ENCODE data around the gene SLC5A4. TPM values are rescaled to one million over a fixed set of nuclear protein-coding genes. Genes with fewer than 3 reads are reported as not detected.

SLC5A4 gene
- total RNA-seq, 1 experiment from 2014 or later, result not detected

DNA sequence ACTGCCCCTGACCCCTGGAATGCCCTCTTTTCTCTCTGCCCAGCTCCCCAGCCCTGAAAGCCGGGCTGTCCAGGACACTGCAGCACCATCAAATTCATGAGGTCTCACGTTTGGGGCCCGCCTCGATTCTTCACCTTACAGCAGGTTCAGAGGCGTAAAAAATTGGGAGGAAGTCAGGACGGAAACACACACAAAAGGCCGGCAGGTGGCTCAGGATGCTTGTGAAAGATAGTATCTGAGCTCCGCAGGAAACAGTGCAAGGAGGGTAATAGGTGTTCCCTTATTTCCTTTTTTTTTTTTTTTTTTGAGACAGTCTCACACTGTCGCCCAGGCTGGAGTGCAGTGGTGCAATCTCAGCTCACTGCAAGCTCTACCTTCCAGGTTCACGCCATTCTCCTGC, 54.4 kb downstream of the SLC5A4 start:
- DNase-seq (ENCODE audit: low read depth, low spot score), result no peak
- TF ChIP-seq TCF7L2 (IDR thresholded peaks at IDR 0.05; ENCODE audit: low read depth, low read length), result no peak
- no peak for TF ChIP-seq SIN3A (IDR thresholded peaks at IDR 0.05; ENCODE audit: borderline replicate concordance, insufficient read depth, low read depth, low read length)
- TF ChIP-seq, protein P1, sequence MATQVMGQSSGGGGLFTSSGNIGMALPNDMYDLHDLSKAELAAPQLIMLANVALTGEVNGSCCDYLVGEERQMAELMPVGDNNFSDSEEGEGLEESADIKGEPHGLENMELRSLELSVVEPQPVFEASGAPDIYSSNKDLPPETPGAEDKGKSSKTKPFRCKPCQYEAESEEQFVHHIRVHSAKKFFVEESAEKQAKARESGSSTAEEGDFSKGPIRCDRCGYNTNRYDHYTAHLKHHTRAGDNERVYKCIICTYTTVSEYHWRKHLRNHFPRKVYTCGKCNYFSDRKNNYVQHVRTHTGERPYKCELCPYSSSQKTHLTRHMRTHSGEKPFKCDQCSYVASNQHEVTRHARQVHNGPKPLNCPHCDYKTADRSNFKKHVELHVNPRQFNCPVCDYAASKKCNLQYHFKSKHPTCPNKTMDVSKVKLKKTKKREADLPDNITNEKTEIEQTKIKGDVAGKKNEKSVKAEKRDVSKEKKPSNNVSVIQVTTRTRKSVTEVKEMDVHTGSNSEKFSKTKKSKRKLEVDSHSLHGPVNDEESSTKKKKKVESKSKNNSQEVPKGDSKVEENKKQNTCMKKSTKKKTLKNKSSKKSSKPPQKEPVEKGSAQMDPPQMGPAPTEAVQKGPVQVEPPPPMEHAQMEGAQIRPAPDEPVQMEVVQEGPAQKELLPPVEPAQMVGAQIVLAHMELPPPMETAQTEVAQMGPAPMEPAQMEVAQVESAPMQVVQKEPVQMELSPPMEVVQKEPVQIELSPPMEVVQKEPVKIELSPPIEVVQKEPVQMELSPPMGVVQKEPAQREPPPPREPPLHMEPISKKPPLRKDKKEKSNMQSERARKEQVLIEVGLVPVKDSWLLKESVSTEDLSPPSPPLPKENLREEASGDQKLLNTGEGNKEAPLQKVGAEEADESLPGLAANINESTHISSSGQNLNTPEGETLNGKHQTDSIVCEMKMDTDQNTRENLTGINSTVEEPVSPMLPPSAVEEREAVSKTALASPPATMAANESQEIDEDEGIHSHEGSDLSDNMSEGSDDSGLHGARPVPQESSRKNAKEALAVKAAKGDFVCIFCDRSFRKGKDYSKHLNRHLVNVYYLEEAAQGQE (IDR thresholded peaks at IDR 0.05; ENCODE audit: insufficient read depth in 1 of 2, low read depth in 2 of 2, low read length in 1 of 2), result no peak
- TF ChIP-seq POLR2AphosphoS5 (IDR thresholded peaks at IDR 0.05; ENCODE audit: low read depth, low read length), result no peak
- no peak for TF ChIP-seq CTCF (IDR thresholded peaks at IDR 0.05)
- ChIA-PET CTCF (interaction anchor here (0.6 to 0.8 kb wide), 2 partner anchors 65 to 346 kb away, joined by 7 to 8 read pairs; no protein-coding TSS in a partner anchor), POLR2A (no interaction called here)
- Histone ChIP-seq H3K4me3 (ENCODE audit: low read depth in 2 of 2, low read length in 2 of 2) (no peak overlapping the region), H3K27ac (ENCODE audit: low read length) (no peak overlapping the region), H3K36me3 (ENCODE audit: control insufficient read depth, insufficient read depth, low read length) (no peaks in the 10 kb centered on the region; the same call in 1 of the 2 replicates), H3K27me3 (ENCODE audit: control insufficient read depth, insufficient read depth, low read length) (no peaks in the 10 kb centered on the region), H3K9me3 (ENCODE audit: control insufficient read depth, insufficient read depth, low read depth, low read length) (no peaks in the 10 kb centered on the region), H3K4me1 (ENCODE audit: control insufficient read depth, insufficient read depth, low read length) (no peaks in the 10 kb centered on the region)
- in situ Hi-C loops (cut with HindIII; ENCODE audit: low pct_unique_long_range_greater_than_20kb, low sequenced_read_pairs), result no loop called here
- ATAC-seq, result no peak
- intact Hi-C loops (cut with micrococcal nuclease; ENCODE audit: unreplicated experiment), result no loop called here
- BruUV-seq (replicated peaks), result no TSS peak

GRCh38 chr22:32199961-32200360, 55.2 kb downstream of the SLC5A4 start:
- CTCF ChIA-PET, result interaction anchor here (0.6 to 0.8 kb wide), 2 partner anchors 65 to 345 kb away, joined by 7 to 8 read pairs; no protein-coding TSS in a partner anchor
- ATAC-seq (no peak), DNase-seq (ENCODE audit: low read depth, low spot score) (no peak)
- intact Hi-C loops (cut with micrococcal nuclease; ENCODE audit: unreplicated experiment) (no loop called here), in situ Hi-C loops (cut with HindIII; ENCODE audit: low pct_unique_long_range_greater_than_20kb, low sequenced_read_pairs) (no loop called here)
- Histone ChIP-seq H3K27ac (ENCODE audit: low read length) (no peak overlapping the region), H3K36me3 (ENCODE audit: control insufficient read depth, insufficient read depth, low read length) (no peaks in the 10 kb centered on the region), H3K9me3 (ENCODE audit: control insufficient read depth, insufficient read depth, low read depth, low read length) (no peaks in the 10 kb centered on the region), H3K27me3 (ENCODE audit: control insufficient read depth, insufficient read depth, low read length) (no peaks in the 10 kb centered on the region), H3K4me1 (ENCODE audit: control insufficient read depth, insufficient read depth, low read length) (no peaks in the 10 kb centered on the region), H3K4me3 (ENCODE audit: low read depth in 2 of 2, low read length in 2 of 2) (no peak overlapping the region)
- BruUV-seq (replicated peaks), result no TSS peak
- TF ChIP-seq CTCF (IDR thresholded peaks at IDR 0.05) (no peak), TCF7L2 (IDR thresholded peaks at IDR 0.05; ENCODE audit: low read depth, low read length) (no peak), SIN3A (IDR thresholded peaks at IDR 0.05; ENCODE audit: borderline replicate concordance, insufficient read depth, low read depth, low read length) (no peak), POLR2AphosphoS5 (IDR thresholded peaks at IDR 0.05; ENCODE audit: low read depth, low read length) (no peak)
- TF ChIP-seq, protein P1 (IDR thresholded peaks at IDR 0.05; ENCODE audit: insufficient read depth in 1 of 2, low read depth in 2 of 2, low read length in 1 of 2), result no peak
- POLR2A ChIA-PET, result no interaction called here
